K562 (cell line): ENCODE results near the gene TLX2. TPM values are rescaled to one million over a fixed set of nuclear protein-coding genes. Genes with fewer than 3 reads are reported as not detected.

Experiments used
- BRF1 ChIP-seq: IDR thresholded peaks from 3 replicates; pipeline ENCODE4 v1.6.1; 2011; ENCODE audit warnings: borderline replicate concordance, mild to moderate bottlenecking; ENCODE audit not compliant: insufficient read length; ENCODE audit errors: extremely low read depth
- CGGBP1 ChIP-seq: fragments of 250-450 bp; sonication (Bioruptor Pico); IDR thresholded peaks from 2 replicates; pipeline ENCODE4 v1.9.0; 2021; ENCODE audit warnings: mild to moderate bottlenecking
- DNMT1 ChIP-seq: fragments of 450-650 bp; IDR thresholded peaks from 2 replicates; pipeline ENCODE4 v1.6.1; 2016; ENCODE audit warnings: antibody characterized with exemption, mild to moderate bottlenecking
- GATAD2A ChIP-seq: fragments of 450-650 bp; IDR thresholded peaks from 2 replicates; pipeline ENCODE4 v1.6.1; 2017
- GTF2E2 ChIP-seq: fragments of 200-800 bp; sonication (Bioruptor generic); IDR thresholded peaks from 2 replicates; pipeline ENCODE4 v1.6.1; 2016; ENCODE audit warnings: missing genetic modification characterization, missing compliant biosample characterization
- HCFC1 ChIP-seq: IDR thresholded peaks from 2 replicates; pipeline ENCODE4 v1.6.1; 2012; ENCODE audit warnings: low read depth, low read length, improper control_type of control experiment
- HMG20A ChIP-seq: fragments of 450-650 bp; formaldehyde crosslinking; conservative IDR thresholded peaks from 2 replicates; pipeline ENCODE4 v1.4.0; 2020; ENCODE audit warnings: mild to moderate bottlenecking, mixed read lengths
- MCM2 ChIP-seq: fragments of 450-650 bp; IDR thresholded peaks from 2 replicates; pipeline ENCODE4 v1.6.1; 2017; ENCODE audit warnings: low read depth, mild to moderate bottlenecking
- MEF2A ChIP-seq: IDR thresholded peaks from 2 replicates; pipeline ENCODE4 v1.6.1; 2011; ENCODE audit warnings: low read depth, mild to moderate bottlenecking, low read length, moderate library complexity; ENCODE audit not compliant: control insufficient read depth
- NFATC3 ChIP-seq: fragments of 450-650 bp; IDR thresholded peaks from 2 replicates; pipeline ENCODE4 v1.6.1; 2017; ENCODE audit warnings: mild to moderate bottlenecking
- NR1H2 ChIP-seq: sonication (generic); formaldehyde crosslinking; IDR thresholded peaks from 2 replicates; pipeline ENCODE4 v1.4.0; 2020; ENCODE audit warnings: mild to moderate bottlenecking, missing genetic modification reagents
- NR4A1 ChIP-seq, 2 experiments: fragments of 250-450 bp in 1 of 2; fragments of 450-650 bp in 1 of 2; sonication (Bioruptor Pico) in 1 of 2; IDR thresholded peaks; 2 replicates each; pipeline versions ENCODE4 v1.4.0 to v1.6.1; 2016 to 2020; ENCODE audit warnings: mild to moderate bottlenecking in 2 of 2, missing compliant biosample characterization in 1 of 2, missing genetic modification characterization in 1 of 2, moderate library complexity in 1 of 2
- SMC3 ChIP-seq: conservative IDR thresholded peaks from 2 replicates; pipeline ENCODE4 v1.6.1; 2011; ENCODE audit warnings: low read depth, low read length, improper control_type of control experiment; ENCODE audit not compliant: insufficient read depth
- TEAD4 ChIP-seq, 2 experiments: sonication (generic) in 1 of 2; formaldehyde crosslinking in 1 of 2; IDR thresholded peaks; 2 replicates each; pipeline versions ENCODE4 v1.6.1 to v1.8.0; 2012 to 2022; ENCODE audit warnings: borderline replicate concordance in 1 of 2, inconsistent platforms in 1 of 2, low read length in 1 of 2, mild to moderate bottlenecking in 1 of 2, missing genetic modification reagents in 1 of 2
- polyA plus RNA-seq, 8 experiments: library from polyadenylated mRNA; depleted of rRNA in 4 of 8; stranded (reverse) in 5 of 8; unstranded in 3 of 8; fragments of >200 nt; fragmentation: Nextera tagmentation in 2 of 8; fragmentation: Illumina TruSeq in 1 of 8; extraction: Ambion mirVana in 2 of 8; extraction: Trizol in 1 of 8; gene quantifications; 2 replicates each; pipeline versions ENCODE4 v1.2.1 to v1.2.3, GENCODE V29; 2011 to 2014; ENCODE audit warnings: inconsistent platforms in 1 of 8, missing spikeins in 1 of 8
- total RNA-seq, 7 experiments: library from RNA; depleted of rRNA in 6 of 7; stranded (reverse); fragments of >200 nt in 6 of 7; fragmentation: Illumina TruSeq in 2 of 7; extraction: Trizol in 2 of 7; gene quantifications; 2 replicates each; pipeline versions ENCODE4 v1.2.1 to v1.2.3, GENCODE V29; 2011 to 2021; ENCODE audit warnings: low replicate concordance in 1 of 7
- TF ChIP-seq, protein P1 (sequence below): fragments of 450-650 bp; IDR thresholded peaks from 2 replicates; pipeline ENCODE4 v1.6.1; 2016
- TF ChIP-seq, protein P2 (sequence below): fragments of 450-650 bp; IDR thresholded peaks from 2 replicates; pipeline ENCODE4 v1.6.1; 2018; ENCODE audit not compliant: partially characterized antibody

Gene TLX2
- total and polyA plus RNA-seq, 9 of the 15 experiments (the other 6 are each of a cell fraction or from before 2014, with no cell fraction given): not detected

GRCh38 chr2:74507145-74507925 lies 6.9 kb upstream of the TLX2 start, which contains the start of gene PCGF1 (continued):
- TF ChIP-seq TEAD4 (IDR thresholded peaks at IDR 0.05; ENCODE audit: low read length): no peak
- no peak for TF ChIP-seq TEAD4 (CRISPR knock-in tag; IDR thresholded peaks at IDR 0.05; ENCODE audit: borderline replicate concordance)
- no peak for TF ChIP-seq GTF2E2 (tag)
- TF ChIP-seq, protein P1, sequence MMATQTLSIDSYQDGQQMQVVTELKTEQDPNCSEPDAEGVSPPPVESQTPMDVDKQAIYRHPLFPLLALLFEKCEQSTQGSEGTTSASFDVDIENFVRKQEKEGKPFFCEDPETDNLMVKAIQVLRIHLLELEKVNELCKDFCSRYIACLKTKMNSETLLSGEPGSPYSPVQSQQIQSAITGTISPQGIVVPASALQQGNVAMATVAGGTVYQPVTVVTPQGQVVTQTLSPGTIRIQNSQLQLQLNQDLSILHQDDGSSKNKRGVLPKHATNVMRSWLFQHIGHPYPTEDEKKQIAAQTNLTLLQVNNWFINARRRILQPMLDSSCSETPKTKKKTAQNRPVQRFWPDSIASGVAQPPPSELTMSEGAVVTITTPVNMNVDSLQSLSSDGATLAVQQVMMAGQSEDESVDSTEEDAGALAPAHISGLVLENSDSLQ: no peak
- no peak for TF ChIP-seq DNMT1
- TF ChIP-seq CGGBP1 (CRISPR knock-in tag): no peak
- TF ChIP-seq, protein P2, sequence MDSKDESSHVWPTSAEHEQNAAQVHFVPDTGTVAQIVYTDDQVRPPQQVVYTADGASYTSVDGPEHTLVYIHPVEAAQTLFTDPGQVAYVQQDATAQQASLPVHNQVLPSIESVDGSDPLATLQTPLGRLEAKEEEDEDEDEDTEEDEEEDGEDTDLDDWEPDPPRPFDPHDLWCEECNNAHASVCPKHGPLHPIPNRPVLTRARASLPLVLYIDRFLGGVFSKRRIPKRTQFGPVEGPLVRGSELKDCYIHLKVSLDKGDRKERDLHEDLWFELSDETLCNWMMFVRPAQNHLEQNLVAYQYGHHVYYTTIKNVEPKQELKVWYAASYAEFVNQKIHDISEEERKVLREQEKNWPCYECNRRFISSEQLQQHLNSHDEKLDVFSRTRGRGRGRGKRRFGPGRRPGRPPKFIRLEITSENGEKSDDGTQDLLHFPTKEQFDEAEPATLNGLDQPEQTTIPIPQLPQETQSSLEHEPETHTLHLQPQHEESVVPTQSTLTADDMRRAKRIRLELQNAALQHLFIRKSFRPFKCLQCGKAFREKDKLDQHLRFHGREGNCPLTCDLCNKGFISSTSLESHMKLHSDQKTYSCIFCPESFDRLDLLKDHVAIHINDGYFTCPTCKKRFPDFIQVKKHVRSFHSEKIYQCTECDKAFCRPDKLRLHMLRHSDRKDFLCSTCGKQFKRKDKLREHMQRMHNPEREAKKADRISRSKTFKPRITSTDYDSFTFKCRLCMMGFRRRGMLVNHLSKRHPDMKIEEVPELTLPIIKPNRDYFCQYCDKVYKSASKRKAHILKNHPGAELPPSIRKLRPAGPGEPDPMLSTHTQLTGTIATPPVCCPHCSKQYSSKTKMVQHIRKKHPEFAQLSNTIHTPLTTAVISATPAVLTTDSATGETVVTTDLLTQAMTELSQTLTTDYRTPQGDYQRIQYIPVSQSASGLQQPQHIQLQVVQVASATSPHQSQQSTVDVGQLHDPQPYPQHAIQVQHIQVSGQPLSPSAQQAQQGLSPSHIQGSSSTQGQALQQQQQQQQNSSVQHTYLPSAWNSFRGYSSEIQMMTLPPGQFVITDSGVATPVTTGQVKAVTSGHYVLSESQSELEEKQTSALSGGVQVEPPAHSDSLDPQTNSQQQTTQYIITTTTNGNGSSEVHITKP: peak; percentile 52
- no peak; the same call in none of the 2 replicates for TF ChIP-seq HCFC1
- TF ChIP-seq NFATC3: no peak
- 0 out of 2 replicates have a peak, but pooled peaks have one; percentile 23 for TF ChIP-seq SMC3
- no peak for TF ChIP-seq NR4A1 (CRISPR knock-in tag; IDR thresholded peaks at IDR 0.05)
- TF ChIP-seq NR4A1 (tag; IDR thresholded peaks at IDR 0.05): no peak
- no peak for TF ChIP-seq BRF1
- TF ChIP-seq GATAD2A: no peak
- TF ChIP-seq NR1H2 (CRISPR knock-in tag): 0 out of 2 replicates have a peak, but pooled peaks have one; percentile 29
- no peak for TF ChIP-seq HMG20A (CRISPR knock-in tag)
- TF ChIP-seq MEF2A: no peak
- TF ChIP-seq MCM2: no peak
